Cerebellar cortex (tissue), 1 donor: Measurements from ENCODE around the gene KCNMA1.

Experiments used
- DNase-seq: peaks from one replicate; pipeline ENCODE4 v3.0.0-alpha.2; 2015; ENCODE audit warnings: low spot score

The KCNMA1 gene

DNA sequence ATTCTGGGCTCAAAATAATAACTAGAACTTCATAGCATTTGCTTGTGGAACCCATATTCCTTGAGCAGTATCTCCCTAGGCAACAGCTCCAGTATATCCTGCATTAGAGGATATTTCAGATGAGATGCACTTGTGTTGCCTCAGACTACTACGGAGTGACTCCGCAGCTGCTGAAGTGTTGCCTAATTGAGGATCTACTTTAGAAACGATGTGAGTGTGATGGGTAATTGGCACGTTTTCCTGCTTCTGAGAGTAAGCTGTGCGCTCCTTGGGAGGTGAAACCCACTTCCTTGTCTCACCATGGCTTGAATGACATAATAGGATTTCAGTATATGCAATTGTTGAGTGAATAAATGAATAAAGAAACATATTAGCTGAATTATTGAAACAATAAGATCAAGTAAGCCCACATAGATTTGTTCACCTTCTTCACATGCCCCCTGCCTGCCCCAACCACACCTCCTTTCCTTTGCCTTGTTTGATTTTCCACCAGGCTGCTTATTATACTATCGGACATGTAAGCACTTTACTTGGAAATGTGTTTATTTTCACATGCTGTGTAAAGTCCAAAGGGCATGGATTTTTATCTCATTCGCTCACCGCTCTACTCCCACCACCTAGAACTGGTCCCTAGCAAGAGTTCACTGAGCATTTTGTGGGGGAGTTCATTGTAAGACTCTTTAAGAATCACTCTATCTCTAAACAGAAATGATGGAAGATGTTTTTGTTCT is 303.8 kb downstream of the KCNMA1 start:
- no peak for DNase-seq

DNA sequence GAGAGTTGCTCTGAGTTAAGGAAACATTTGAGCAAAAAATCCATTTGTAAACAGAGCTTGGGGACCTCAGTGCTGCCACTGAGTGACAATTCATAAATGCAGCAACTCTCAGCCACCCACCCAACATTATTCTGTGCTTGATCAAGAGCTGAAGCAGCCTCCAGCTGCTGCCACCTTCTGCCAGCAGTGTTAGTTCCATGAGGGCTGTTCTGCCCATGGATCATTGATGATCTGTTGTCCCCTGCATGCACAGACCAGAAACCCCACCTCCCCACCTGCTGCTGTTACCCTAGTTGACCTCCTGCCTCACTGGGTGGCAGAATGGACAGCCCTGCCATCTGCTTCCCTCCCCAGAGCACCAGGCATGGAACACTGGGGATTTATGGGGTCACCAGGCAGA is 305.4 kb downstream of the KCNMA1 start:
- DNase-seq = no peak

DNA sequence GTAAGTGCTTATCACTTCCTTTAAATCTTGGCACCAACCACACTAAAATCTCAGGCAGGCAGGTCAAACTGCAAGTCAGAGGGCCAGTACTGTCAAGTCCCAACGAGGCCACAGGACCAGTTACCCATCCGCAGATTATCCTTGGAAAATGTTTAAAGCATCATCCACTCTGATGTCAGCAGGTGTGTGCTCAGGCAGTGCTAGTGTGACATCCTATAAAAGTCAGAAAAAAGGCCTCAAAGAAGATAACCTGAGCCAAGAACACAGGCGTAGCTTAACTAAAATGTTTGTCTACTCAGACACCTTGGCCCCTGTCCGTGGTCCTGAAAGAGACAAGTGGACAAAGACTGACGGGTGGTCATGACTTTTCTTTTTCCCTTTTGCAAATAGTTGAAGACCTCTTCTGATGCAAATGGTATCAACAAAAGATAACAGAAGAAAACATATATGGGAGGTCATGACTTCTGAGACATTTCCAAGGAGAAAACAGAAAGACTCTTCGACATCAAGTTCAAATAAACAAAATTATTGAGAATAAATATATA is 309.3 kb downstream of the KCNMA1 start:
- DNase-seq = no peak

DNA sequence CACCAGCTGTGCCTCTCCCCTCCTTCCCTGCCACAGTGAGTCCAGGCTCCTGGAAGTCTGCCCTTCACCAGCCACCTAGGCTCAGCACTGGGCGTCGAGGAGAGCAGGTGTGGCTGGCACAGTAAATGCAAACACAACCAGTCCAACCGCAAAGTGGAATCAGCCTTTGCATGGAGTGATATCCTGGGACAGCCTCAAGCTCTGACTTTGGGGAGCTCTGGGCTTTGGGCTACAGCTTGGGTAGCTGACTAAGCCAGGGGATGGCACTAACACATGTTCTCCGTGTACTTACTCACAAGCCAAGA is 312.4 kb downstream of the KCNMA1 start:
- no peak for DNase-seq

DNA sequence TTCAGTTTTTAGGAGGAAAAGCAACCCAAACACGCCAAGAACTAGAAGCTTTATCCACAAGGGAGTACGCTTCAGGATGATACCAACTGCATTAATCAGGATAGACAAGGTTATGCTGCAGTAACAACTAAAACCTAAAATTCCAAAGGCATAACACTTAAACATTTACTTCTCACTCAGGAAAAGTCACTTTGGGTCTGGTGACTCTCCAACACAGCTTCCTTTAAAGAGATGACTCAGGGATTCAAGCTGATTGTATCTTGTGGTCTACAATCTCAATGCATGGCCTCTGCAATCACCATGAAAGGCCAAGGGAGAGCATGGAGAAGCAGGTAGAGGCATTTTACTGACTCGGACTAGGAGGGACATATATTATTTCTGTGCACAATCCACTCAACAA is 315.8 kb downstream of the KCNMA1 start:
- no peak for DNase-seq

DNA sequence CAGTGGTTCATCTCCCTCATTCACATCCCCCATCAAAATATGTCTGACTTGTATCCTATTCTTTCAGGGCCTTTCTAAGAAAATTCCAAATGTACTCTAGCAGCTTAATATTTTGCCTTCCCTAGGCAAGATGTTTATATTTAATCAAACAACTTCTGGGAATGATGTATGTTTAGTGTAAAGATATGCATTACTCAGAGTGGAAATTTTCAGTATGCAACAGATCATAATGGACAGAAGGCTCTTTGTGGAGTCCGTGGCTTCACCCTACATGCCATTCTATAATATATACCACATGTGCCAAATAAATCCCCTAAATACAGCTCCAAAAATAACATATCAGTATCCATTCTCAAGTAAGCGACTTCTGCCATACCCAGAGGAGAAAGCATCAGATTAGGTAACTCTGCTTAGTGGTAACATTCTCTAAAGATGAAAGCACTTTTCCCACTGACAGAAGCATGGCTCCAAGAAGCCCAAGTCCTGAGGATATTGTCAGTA is 316.6 kb downstream of the KCNMA1 start:
- DNase-seq = no peak

DNA sequence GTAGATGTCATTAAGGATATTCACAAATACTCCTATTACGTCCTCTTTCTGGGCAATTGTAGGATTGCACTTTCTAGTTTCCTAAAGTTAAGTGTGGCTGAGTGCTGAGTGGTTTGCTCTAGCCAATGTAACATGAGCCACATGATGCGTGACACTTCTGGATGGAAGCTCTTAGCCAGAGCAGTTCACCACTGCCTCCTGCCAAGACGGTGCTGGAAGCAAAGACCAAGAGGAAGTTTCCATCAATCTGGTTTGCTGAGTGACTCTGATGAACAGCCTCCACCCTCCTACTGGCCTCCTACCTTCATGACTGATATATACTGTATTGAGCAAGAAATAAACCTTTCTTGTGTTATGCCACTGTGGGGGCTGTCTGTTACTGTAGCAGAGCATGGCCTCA is 318.1 kb downstream of the KCNMA1 start:
- no peak for DNase-seq

DNA sequence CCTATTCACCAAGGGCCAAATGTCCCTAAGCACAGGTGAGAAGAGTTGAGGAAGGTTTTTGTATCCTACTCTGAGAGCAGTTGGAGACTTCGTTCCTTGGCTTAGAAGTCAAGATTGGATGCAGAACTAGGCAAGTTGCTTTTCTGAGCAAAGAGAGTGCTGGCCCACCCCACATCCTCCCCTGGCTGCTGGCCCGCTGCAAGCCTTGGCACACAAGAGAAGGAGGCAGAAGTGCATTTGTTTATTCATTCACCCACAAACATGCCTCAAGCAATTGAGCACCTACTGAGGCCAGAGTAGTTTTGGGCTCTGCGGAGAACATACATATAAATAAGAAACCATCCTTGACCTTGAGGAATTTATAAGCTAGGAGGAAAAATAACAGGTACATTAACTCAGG is 318.9 kb downstream of the KCNMA1 start:
- no peak for DNase-seq

DNA sequence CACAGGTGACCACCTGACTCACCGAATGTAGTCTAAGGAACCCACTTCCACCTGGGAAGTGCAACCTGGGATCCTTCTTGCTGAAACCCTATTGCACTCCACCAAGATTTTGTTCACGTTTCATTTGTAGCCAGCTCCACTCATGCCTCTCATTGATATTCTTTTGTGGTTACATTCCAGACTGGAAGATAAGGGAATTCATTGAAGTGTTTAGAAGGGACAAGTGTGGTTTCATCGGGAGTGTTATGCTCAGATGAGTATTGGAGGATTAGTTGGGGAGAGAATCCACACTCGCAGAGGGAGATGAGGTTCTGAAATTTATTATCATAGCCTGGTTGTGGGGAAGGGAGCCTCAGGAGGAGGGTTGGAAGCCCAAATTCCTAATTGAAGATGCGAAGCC is 320.4 kb downstream of the KCNMA1 start:
- DNase-seq = no peak

DNA sequence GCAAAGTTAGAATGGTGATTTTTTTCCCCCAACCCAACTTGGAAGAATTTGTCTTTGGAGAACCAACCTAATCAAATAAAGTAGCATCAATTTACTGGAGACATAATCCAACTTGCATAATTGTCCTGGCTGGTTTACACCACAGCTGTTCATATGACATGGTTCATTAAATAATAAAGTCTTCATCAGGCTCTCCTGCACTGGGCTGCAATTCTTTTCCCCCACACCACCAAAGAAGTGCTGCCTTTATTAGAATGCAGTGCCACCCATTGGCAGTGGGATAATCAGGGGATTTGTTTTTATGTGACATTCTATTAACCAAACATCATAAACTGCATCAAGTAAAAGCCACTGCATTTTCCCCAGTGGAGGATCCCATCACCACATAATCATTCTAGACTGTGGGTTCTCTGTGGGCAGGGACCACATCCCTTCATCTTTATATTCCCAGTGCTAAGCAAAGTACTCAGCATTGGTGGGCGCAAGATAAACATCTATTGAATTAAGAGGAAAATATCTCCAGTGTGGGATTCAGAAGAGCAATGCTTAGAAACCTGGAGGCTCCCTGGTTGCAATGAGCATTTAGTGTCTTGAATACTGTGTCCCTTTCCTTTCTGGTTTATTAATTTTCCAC is 322.0 kb downstream of the KCNMA1 start:
- no peak for DNase-seq

DNA sequence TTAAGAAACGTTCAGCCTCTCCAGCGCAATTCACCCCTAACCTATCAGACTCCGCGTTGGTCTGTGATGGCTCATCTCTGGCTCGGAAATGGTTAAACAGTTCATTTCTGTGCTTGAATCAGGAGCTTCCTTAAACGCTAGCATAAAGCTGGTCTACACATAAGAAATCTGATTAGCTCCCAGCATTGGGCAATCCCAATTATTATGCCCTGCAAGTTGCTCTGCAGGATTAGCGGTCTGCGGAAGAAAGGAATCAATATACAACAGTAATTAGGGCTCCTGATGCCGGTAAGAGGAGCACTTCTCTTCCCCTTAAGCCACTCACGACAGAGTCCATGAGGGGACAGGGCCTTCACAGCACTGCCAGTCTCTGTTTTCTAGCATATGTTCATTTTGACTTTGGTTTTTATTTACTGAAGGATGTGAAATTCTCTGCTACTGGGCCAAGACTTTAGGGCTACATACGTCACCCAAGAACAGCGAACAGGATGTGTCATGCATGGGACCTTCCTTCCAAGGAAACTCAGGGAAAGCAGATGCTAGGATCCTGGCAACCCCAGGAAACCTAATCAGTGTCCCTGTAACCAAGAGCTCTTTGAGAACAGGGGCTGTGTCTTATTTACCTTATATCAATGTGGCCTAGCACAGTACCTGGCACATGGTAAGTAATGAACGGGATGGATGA is 324.4 kb downstream of the KCNMA1 start:
- no peak for DNase-seq

DNA sequence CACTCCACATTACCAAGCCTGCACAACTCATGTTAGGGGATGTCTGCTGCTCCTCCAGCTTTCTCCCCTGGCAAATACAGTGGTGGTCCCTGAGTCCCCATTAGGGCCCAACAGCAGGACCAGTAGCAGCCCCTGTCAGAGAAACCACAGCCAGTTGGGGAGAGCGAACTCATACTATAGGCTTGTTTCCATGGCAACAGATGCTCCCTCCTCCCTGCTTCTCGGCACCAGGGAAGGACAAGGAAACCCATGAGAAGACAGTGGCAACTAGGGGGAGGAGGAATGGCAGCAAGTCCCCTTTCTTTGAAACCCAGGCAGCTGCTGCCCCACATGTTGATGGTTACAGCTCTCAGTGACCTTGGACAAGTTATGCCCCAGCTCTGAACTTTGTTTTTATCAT is 326.4 kb downstream of the KCNMA1 start:
- DNase-seq = no peak

DNA sequence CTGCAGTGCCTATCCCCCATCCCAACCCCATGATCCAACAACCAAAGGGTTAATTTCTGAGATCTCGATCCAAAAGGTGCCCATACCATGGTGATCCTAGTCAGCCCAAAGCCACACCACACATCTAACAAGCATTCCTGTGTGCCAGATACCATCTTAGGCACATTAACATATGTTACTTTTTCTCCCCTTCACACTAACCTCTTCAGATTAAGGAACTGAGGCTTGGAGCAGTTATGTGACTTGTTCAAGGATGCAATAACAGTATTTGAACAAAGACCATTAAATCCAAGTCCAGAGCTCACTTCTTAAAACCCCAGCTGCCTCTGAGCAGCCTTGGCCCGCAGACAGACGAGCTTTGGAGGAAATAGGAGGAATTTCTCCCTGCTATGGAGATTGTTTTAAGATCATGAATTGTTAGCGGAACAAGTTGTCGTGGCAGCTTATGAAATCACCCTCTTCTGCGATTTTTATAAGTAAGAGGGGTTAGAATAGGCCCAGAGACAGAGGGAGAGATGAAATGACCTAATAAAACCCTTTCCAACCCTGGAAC is 327.2 kb downstream of the KCNMA1 start:
- no peak for DNase-seq

DNA sequence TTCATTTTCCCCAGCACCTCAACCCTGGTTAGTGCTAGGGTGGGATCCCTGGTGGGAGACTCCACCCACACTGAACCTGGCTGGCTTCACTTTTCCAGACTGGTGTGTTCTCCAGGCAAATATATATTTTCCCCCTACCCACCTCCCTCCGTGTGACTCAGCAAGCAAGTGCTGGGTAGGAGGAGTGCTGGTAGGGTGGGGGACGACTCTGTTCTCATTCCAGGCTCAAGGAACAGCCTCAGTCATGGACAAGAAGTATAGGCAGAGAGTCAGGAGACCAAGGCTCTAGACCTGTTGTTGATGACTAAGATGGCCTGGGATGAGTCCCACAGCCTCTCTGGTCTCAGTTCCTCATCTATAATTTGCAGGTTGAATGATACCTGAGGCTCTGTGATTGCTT is 328.1 kb downstream of the KCNMA1 start:
- DNase-seq = no peak

DNA sequence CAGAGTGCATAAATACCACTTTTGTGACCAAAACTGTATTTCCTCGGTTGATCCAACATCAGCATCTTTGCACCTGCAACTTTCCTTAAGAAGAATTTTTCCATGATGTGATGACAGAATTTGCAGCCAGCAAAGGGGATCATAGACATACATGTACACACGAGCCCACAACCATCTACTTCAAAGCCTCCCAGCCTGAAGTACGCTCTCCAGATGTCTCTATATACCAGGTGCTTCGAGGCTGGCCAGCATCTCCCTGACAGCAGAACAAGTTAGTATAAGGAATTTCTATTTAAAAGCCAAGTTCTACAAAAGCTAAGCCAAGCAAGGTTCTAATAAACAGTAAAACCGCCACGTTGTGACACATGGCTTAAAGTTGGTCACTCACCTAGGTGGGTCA is 328.5 kb downstream of the KCNMA1 start:
- DNase-seq = no peak

DNA sequence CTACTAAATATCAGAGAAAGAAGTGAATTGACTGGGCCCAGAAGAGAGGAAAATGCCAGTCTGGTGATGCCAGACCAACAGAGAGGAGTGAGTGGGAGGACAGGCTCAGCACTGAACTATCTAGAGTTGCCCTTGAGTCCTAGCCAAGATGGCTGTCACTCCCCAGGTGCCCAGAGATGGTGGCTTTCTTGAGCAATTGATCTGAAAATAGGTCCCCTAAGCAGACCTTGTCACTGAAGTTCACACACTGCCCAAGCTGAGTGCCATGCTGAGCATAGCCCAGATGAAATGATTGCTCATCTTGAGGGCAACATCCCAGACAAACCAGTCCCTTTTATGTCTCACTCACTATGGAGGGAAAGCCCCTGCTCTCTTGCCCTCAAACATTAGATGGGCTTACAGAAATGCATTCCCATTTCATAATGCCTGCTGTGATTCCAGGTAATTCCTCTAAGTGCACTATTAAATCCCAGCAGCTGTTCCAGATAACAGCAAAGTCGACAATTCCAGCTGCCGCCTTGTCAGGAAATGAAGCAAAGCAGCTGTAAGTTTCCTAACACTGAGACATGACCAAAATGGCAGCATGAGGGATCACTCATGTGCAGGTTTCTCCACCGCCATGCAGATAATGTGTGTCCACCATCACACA is 329.4 kb downstream of the KCNMA1 start:
- no peak for DNase-seq

DNA sequence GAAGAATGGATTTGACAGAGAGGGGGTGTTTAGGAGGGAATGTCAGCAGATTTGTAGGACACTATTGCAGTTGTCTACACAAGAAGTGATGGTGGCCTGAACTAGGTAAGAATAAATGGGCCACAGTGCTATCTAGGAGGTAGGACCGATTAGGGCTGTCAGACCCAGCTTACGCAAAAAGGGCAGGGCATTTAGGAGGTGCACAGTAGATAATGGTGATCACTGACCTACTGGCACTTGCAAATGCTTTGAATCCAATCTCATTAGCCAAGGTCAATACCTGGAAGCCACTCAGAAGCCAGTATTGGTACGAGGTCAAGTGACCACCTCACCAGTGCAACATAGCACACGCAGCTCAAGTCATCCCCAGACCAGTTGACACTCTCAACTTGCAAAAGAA is 330.9 kb downstream of the KCNMA1 start:
- DNase-seq = no peak

DNA sequence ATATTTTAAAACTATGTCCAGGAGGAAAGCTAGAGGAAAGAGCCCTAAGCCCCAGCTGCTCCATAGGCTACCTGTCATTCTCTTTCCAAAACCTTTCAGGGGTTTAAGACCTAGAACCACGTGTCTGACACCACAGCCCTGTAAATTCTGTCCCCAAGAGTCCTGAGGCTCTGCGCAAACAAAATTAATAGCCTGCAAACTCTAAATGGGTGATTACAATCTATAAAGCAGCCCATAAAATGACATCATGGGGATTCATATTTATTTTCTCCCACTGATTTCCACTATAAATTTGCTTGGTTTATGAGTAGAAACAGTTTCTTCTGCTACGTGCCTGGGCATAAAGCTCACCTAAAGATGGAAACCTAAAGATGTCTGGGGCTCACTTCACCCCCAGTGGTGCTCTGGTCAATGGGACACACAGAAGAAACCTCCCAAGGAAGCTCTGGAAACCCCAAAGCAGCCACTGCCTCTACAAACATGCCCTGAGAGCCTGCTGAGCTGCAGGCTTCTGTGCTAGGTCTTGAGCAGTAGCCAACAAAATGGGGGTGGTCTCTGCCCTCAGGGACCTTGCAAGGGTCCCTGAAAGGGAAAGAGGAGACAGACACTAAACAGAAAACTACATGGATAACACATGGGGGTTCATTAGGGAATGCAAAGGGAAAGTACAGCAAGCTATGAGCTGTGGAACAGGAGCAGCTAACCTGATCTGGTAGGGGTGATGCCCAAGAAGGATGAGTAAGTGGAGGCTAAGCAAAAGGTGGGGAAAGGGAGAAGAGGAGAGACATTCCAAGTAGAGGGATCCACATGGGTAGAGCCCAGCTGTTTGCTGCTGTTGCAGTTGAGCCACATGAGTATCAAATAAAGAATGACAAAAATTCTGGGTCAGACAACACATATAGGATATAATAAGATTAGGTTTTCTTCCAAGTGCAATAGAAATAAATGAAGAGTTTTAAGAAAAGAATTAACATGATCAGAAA is 331.7 kb downstream of the KCNMA1 start:
- DNase-seq = no peak

DNA sequence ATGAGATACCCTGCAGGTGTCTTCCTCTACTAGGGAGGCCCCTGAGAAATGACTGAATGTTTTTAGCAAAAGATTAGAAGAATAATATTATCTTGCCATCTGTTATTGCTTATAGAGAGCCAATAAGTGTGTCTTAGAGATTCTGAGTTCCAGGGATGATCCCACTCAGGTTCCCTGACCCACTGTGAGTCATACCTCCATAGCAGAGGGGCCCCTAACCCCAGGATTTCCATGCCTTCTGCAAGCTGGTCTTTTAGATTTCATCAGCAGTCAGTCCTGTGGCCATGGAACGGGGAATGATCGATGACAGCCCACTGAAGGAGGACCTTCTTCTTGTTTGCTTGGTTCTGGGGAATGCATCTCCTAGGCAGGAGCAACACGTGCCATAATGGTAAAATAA is 333.4 kb downstream of the KCNMA1 start:
- no peak for DNase-seq

DNA sequence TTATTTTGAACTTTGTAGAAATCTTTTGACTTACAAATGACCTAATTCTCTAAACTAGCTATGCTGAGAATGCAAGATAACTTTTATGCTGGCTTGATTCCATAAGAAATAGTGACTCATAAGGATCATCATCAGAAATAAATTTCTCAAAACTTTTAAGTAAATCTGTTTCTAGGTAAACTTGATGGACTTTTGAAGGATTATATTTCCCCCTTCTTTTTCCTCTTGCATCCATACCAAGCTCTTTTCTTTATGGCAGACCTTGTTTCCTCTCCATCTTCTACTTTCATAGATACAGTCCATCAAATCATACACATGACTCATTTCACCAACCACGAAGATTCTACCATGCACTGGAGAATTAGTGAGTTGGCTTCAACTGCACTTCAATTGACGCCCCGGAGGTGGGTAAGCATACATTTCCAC is 336.3 kb downstream of the KCNMA1 start:
- DNase-seq = no peak

DNA sequence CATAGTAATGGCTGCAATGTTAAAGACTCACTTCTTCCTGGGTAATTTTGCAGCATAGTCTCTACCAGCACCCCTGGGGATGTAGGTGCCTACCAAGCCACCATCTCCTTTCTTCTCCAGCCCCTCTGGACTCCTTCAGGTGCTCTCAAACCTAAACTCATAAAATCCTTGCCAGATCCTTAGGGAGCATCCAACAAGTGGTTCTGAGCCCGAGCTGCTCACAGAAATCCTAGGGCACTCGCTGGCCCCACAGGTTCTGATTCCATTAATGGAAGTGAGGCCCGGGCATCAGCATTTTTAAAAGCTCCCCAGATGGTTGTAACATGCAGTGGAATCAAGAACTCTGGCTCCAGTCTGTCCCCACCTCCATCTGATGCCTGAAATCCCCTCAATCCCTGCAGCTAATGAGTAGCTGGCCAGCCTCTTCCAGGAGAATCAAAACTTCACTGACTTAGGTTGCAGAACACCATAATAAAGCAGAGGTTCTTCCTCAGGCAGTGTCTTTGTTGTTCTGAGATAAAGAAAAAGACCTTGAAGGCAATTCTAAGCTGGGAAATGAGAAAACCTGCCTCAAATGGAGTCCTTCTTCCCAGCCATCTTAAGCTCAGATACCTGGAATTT is 336.8 kb downstream of the KCNMA1 start:
- DNase-seq = no peak
